ENCODE results near the gene HSD17B8.
A peak's percentile ranks its signal among the peaks of the same experiment; 100 is the strongest.

Gene HSD17B8

GRCh38 chr6:33248932-33249731 is 44.7 kb downstream of the HSD17B8 start:
- peak; percentile 99 for DNase-seq

GRCh38 chr6:33249732-33250630 is 45.5 kb downstream of the HSD17B8 start:
- no peak for DNase-seq

- no peak for DNase-seq
Observed at GRCh38 chr6:33250731-33251130, 46.3 kb downstream of the HSD17B8 start.

GRCh38 chr6:33251395-33252012 is 47.0 kb downstream of the HSD17B8 start:
- no peak for DNase-seq

GRCh38 chr6:33252759-33253158 is 48.3 kb downstream of the HSD17B8 start:
- DNase-seq, result no peak

GRCh38 chr6:33254591-33254990 is 50.1 kb downstream of the HSD17B8 start:
- DNase-seq, result no peak
